Erythroblast (primary cell): ENCODE results near the gene TFF2.

Source experiments
- GATA1 ChIP-seq: IDR thresholded peaks from 2 replicates; pipeline ENCODE4 v1.6.1; 2011; ENCODE audit warnings: low read depth, mild to moderate bottlenecking, control low read depth, low read length, moderate library complexity
- POLR2A ChIP-seq: IDR thresholded peaks from 2 replicates; pipeline ENCODE4 v1.6.1; 2011; ENCODE audit warnings: mild to moderate bottlenecking, low read length

GRCh38 chr21:42389449-42389835 is 38.6 kb upstream of the TFF2 start:
- no peak for TF ChIP-seq POLR2A
- TF ChIP-seq GATA1 = no peak
